ENCODE data around the gene PNMA8A.
A peak's percentile ranks its signal among the peaks of the same experiment; 100 is the strongest.
"Not testable (repeated sequence)": the region's sequence is repeated elsewhere in the genome, so short reads cannot be mapped to it uniquely, and the experiment has no call there.

The PNMA8A gene, protein sequence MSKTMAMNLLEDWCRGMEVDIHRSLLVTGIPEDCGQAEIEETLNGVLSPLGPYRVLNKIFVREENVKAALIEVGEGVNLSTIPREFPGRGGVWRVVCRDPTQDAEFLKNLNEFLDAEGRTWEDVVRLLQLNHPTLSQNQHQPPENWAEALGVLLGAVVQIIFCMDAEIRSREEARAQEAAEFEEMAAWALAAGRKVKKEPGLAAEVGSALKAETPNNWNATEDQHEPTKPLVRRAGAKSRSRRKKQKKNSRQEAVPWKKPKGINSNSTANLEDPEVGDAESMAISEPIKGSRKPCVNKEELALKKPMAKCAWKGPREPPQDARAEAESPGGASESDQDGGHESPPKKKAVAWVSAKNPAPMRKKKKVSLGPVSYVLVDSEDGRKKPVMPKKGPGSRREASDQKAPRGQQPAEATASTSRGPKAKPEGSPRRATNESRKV

DNA sequence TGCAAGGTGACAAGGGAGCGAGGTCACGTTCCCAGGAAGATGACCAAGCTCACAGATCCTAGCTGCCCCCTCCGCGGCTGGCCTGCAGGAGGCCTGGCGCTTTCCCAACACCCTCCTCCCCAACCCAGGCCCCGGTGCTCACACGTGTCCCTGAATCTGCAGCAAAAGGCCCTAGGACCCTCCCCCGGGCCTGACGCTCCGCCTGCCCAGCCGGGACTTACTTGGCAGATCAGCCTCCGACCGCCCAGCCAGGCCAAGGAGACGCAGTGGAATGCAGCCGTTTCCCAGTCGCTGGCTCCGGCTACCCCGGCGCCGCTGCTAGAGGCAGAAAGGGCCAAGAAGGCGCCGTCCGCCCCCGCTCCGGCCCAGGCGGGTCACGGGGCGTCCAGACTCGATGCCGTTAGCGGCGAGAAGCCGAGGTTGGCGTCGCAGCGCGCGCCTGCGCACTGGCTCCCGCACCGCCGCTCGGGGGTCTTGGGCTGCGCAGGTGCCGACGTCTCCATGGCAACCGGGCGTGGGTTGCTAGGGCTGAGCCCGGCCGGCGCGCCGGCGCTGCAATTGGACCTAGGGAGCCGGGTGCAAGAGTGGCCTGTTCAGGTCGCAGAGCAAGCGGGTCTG lies at the start of gene PNMA8A:
PNMA8A (minus strand) TSS at position 448 of the 618 bp plus-strand sequence. CDS start 528 bp downstream, outside the sequence.
- DNase-seq = no peak

DNA sequence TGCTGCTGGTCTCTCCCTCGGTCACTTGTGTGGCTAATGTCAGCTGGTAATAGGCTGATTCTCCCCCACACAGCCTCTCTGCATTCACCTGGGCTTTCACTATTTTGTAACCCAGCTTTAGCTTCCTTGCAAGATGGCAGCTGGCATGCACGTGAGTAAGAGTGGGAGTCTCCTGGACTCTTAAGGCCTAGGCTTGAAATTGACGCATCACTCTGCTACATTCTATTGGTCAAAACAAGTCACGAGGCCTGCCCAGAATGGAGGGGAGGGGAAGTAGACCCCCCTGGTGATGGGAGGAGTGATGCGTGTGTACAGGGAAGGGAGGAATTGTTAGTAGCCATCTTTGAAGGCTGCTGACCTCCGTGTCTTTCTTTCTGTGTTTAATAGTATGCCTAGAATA lies 49.3 kb upstream of the PNMA8A start:
- no peak for DNase-seq

DNA sequence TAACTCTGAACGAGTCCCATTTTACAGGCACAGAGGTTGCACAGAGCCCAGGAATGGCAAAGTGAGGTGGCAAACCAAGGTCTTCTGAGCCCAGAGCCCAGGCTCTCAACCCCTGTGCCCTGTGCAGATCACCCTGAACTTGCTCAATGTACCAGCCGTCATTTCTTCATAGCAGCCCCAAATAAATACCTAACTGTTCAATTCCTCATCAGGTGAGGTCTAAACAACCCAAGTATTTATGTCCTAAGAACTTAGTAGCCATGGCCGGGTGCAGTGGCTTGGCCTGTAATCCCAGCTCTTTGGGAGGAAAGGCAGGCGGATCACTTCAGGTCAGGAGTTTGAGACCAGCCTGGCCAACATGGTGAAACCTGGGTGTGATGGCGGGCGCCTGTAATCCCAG lies 46.1 kb upstream of the PNMA8A start:
- DNase-seq = no peak

DNA sequence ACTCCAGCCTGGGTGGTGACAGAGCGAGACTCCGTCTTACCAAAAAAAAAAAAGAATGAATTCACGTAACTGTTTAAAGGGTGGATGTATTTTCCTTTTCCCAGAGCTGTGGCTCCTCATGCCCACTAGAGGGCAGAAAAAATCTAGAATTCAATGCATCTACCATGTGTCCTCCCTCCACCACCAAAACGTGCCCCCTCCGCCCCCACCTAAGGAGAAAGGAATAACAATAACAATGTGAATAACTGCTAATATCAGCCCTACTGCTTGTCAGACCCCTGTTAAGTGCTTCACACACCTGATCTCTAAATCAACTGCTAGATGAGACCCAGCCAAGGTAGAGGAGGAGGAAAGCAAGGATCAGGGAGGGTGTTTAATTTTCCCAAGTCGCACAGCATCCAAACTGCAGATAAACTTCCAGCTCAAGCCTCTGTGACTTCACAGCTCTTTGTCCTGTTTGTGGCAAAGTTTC lies 44.6 kb upstream of the PNMA8A start:
- no peak for DNase-seq

DNA sequence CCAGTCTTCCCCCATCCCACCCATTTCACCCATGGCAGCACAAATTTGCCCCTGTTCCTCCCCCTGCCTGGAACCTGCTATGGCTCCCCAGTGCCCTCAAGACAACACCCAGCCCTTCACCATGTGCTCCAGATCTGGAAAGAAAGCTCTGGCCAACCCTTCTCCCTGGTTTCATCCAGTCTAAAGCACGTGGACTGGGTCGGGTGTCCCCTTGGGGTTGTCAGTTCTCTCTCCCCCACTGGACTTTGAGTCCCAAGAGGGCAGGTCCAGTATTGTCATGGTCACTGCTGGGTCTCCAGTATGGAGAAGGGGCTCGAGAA lies 43.9 kb upstream of the PNMA8A start:
- DNase-seq = no peak

DNA sequence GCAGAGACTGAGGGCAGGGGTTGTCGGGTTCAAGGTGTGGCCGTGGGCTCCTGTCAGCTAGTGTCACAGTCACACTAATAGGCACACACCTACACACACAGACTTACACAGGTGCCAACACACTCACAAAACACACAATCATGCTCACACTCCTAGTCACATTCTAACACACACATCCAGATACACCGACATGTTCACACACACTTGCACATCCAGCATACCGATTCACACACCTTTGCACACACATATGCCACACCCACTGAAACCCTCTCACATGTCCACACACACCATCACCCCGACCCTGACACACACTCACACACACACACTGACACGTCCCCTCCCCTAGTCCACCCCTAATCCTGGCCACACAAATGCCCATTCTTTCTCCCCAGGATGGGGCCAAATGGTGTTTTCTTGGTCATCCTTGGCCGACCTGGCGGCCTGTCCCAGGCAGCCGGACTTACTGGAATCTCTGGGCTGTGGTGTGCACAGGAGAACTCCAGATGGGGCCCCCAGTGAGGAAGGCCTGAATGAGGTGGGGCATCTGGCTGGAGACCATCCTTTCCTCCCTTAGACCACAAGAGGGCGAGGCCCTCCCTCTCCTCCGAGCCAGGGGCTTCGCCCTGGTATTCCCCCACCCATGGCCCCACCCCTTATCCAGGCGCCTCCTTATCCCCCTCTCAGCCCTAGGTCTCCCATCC lies 43.4 kb upstream of the PNMA8A start:
- DNase-seq = no peak

DNA sequence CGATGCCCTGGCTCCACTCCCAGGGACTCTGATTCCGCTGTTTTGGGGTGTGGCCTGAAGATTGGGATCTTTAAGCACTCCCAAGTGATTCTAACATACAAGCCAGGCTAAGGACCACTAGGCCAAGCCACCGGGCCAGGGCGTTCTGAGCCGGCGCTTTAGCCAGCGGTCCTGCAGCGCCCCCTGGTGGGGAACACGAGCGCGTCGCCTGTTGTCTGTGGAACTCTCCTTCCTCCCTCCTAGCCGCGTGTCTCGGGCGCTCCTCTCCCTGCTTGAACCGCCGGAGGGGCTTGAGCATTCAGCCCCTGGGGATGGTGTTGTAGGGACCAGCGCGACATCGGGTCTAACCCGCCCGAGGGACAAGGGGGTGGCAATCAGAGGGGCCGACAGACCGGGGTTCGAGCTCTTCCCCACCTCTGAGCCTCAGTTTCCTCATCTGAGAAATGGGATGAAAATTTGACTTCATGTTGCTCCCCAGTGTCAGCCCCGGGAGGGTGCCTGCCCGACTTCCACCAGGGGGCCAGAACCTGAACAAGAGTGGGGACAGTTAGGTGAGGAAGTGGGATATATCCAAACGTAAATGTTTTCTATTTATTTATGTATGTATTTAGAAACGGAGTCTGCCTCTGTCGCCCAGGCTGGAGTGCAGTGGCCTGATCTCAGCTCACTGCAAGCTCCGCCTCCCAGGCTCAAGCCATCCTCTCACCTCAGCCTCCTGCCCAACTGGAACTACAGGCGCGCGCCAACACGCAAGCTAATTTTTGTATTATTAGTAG lies 42.3 kb upstream of the PNMA8A start:
- DNase-seq = peak; percentile 44

DNA sequence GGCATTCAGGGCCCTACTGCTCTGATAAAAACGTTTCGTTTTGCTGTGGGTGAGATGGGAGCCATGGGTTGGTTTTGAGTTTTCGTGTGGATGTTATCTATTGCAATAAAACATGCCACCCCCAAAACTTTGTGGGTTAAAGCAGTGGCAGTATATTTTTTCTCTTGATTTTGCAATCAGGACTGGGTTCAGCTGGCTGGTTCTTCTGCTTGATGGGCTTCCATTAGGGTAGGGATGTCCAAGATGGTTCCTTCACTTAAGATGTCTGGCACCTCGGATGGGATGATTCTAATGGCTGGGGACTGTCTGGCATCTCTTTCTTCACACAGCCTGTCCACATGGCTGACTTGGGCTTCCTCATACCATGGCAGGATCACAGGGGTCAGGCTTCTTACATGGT lies 39.9 kb upstream of the PNMA8A start:
- no peak for DNase-seq

DNA sequence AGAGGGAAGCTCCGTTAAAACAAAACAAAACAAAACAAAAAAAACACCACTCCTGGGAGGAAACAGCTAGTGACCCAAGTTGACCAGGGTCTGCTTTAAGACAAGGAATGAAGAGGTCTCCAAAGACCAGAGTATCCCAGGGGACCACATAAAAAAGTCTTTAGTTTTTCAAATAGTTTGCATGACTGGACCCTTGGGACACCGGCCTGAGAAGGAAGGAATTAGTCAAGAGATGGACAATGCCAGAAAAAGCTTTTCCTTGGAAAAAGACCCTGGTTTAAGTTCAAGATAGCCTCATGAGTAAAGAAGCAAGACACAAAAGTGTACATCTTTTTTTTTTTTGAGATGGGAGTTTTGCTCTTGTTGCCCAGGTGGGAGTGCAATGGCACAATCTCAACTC lies 36.8 kb upstream of the PNMA8A start:
- no peak for DNase-seq

DNA sequence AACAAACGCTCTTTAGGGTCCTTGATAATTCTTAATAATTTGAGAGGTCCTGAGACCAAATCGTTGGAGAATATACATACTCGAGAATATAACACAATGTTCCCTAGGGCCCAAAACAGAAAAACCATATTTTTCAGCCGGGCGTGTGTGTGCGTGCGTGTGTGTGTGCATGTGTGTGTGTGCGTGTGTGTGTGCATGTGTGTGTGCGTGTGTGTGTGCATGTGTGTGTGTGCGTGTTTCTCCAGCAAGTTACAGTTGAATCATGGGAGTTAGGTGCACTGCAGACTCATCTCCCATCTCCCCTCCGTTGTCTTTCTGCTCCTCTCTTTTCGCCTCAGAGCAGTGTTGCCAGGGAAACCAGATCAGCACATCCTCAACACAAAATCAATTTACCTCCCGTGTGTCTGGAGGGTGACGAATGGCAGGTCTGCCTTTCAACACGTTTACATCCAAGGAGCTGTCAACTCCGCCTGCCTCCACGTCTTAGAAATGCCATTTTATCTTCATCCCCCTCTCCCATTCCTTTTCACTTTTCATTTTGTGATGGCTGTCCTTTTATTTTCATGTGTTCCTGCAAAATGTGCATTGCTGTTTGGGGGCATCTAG lies 32.6 kb upstream of the PNMA8A start:
- no peak for DNase-seq

DNA sequence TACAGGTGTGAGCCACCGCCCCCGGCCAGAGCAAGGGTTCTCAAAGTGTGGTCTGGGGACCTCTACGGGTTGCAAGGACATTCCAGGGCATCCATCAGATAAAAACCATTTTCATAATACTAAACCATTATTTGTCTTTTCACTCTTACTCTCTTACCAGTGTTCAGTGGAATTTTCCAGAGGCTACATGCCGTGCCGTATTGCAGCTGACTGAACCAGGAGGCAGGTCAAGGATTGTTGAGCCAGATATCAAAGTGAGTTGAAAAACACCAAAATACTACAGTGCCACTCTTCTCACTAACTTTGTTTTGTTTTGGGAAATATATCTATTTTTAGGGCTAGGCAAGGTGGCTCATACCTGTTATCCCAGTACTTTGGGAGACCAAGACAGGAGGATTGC lies 31.5 kb upstream of the PNMA8A start:
- no peak for DNase-seq

DNA sequence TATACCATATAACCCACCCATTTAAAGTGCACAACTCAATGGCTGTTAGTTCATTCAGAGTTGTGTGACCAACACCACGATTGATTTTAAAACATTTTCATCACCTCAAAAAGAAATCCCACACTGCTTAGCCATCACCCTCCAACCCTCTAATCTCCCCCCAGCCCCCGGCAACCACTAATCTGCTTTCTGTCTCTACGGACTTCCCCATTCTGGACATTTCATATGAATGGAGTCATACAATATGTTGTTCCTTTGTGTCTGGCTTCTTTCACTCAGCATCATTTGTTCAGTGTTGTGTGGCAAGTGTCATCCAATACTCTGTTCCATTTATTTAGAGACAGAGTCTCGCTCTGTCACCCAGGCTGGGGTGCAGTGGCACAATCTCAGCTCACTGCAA lies 28.3 kb upstream of the PNMA8A start:
- no peak for DNase-seq

DNA sequence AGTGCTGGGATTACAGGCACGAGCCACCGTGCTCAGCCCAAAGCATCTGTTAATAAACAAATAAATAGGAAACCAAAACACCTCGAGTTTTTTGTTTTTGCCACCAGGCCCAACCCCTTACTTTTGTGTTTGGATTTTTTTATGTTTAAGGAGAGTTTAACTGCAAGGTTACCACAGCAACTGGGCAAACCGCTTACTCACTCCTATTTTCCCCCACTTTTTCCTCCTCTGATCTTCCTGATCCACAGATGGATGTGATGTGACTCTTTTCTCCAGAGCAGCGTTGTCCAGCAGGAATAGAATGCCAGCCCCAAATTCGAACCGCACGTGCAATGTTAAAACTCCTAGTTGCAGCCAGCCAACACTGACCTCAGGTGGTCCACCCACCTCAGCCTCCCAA lies 26.4 kb upstream of the PNMA8A start:
- DNase-seq = no peak

DNA sequence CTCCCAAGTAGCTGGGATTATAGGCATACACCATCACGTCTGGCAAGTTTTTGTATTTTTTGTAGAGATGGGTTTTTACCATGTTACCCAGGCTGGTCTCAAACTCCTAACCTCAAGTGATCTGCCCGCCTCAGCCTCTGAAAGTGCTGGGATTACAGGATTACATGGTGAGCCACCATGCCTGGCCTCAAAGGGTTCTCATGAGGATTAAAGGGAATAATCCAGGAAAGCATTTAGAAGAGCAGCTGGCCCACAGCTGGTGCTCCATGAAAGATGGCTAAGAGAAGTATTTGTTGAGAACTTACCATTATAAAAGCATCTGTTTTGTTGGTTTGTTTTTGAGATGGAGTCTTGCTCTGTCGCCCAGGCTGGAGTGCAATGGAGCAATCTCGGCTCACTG lies 25.5 kb upstream of the PNMA8A start:
- DNase-seq = not testable (repeated sequence)

DNA sequence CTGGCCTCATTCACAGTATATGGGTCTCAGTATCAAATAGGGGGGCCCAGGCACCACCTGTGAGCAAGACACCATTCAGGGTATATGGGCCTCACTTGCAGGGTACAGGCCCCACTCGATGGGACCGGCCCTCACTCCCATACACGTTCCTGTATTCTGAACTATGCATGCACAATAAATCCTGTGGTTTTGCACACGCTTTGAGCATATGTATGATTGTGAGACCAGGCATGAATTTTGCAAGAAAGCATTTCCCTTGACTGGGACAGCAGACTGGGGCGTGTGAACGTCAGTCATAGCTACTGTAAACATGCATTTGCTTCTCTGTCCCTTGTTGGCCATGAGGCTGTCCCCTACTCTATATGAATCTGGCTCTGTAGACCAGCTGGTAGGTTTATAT lies 24.9 kb upstream of the PNMA8A start:
- no peak for DNase-seq

DNA sequence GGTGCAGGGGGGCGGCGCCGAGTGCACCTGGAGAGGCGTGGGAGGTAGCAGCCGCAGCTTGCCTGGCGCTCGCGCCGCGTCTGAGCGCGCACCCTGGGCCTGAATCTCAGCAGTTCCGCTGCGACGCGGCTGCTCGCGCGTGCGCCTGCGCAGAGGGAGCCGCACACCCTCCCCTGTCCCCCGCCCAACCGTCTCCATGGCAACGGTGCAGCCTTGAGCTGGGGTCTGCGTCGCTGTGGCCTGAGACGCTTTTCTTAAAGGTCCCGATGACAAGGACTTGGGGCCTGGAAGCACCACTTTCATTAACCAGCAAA lies 24.4 kb upstream of the PNMA8A start, which contains the start of gene PNMA8B:
PNMA8B (minus strand) TSS at position 82 of the 314 bp plus-strand sequence. CDS start 402 bp downstream, outside the sequence.
- DNase-seq = peak; percentile 57

DNA sequence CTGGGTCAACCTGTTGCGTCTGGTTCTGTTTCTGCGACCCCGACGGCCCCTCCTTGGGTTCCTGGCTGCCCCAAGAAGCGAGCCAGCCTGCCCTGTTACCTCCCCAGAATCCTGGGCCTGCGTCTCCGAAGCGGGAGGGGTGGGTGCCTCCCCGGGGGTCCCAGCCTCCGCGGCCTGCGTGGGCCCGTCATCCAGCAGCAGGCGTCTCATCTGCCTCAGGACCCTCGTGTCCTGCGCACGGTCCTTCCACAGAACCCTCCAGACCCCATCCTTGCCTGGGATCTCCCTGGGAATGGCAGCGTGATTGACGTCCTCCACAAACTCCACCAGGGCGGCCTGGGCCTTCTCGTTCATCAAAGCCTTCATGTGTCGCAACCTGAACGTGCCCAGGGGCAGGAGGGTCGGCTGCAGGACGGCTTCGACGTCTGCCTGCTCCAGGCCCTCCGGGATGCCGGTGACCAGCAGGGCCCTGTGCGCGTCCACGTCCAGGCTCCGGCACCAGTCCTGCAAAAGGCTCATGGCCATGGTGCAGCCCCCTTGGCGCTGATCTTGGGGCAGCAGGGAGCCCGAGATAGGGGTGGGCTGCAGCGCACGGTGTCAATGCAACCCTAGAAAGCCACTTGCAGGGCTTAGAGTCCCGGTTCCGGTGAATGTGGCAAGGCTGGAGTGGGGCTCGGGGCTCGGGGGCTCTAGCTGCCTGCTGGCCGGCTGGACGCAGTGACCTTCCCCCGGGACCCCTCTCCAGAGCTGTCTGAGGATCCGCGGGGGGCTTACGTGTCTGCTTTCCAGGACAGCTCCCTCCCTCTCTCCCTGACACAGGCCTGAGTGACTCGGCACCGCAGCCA lies 23.8 kb upstream of the PNMA8A start:
- no peak for DNase-seq

DNA sequence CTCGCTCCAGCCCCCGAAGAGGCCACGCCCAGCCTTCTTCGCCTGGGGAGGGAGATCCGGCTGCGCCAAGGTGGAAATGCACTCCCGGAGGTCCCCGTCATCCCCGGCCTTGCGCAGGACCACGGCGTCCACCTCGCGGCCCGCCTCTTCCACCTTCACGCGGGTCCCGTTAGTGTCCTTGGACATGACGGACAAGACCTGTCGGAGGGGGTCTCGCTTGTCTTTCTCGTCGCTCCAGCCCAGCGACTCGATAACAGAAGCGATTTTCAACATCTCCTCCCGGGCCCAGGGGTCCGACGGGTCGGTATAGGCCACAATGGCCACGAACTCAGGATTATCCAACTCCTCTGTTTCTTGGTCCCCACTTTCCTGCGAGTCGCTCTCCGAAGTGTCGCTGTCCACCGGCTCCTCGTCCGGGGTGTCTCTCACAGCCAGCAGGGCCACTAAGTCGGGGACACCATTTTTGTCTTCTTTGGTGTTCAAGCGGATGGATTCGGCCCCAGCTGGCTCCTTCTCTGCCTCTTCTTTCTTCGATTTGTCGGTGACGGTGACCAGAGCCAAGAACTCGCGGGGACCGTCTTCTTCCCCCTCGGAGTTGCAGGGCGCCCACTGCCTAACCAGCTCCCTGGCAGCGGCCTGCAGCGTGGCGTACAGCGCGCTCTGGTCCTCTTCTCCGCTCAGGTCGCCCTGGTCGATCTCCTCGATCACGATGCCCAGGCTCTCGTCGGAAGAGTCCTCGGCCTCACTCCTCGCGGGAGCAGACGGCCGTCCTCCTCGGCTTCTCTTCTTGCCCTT lies 23.0 kb upstream of the PNMA8A start:
- no peak for DNase-seq

DNA sequence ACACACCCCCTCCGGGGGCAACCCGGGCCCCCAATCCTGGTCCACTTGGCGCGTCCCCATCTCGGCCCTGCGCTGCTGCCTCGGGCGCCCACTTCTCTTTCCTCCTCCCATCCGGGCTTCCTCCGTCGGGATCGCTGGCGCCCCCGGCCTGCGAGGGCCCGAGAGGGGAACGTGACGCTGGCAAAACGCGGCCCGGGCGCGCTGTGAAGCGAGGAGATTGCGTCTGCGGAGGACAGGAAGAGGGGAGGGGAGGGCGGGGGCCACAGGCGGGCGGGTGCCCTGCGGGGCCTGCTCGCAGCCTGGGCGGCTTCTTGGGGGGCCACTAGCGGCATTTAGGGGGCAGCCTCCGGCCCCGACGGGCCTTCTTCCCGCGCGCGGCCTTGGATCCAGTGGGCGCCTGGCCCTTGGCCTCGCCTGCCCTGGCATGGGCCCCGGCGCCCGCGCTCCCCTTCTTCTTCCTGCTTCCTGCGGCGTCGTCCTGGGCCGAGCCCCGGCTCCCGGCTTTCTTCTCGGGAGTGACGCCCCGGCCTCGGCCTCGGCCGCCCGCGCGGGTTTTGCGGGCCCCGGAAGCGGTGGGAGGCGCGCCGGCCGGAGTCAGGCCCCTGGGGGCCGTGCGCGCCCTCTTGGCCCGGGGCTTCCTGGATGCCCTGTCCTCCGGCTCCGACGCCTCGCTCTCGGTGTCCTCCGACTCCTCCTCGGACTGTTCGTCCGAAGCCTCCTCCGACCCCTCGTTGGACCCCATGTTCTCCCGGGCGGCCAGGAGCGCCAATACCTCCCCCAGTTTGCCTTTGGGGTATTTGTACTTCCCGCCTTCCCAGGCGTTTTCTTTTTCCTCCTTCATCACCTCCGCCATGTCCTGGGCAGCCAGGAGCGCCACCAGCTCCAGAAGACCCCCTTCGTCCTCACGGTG lies 22.1 kb upstream of the PNMA8A start:
- no peak for DNase-seq

DNA sequence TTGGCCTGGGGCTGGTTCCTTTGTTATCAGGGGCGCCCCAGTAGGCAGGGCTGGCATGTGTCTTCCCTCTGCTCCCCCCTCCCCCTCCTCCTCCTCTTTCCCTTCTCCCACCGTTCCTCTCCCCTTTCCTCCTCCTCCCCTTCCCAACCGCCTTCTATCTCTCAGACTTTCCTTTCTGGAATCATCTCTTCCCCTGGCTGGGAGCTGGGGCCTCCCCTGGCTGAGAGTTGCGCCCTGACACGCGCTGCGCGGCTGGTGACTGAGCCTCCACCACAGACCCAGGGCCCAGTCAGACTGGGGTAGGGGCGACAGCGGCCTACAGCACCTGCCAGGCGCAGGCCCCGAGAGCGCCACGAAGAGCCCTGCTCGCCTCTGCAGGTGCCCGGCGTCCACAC lies 21.5 kb upstream of the PNMA8A start:
- DNase-seq = no peak
